K562 (cell line): ENCODE measurements around the gene ODF2. TPM values are rescaled to one million over a fixed set of nuclear protein-coding genes. Genes with fewer than 3 reads are reported as not detected.

Experiments used
- ATAC-seq: fragments of 200-7000 bp; cut with Tn5 transposase; 3 replicates; pipeline ENCODE4 v1.9.1; 2020; ENCODE audit warnings: moderate library complexity
- BruUV-seq: library from RNA; stranded (reverse); fragments of 400-500 nt; replicated peaks from 2 replicates; lab custom pipeline; 2021; lab: Mats Ljungman, UMichigan
- CTCF ChIA-PET: fragments of 300-600 bp; formaldehyde crosslinking; extraction: SDS; loops from one replicate; lab custom pipeline; 2021; ENCODE audit warnings: low intra/inter-chr PET ratio; lab: Yijun Ruan, JAX
- POLR2A ChIA-PET: fragments of 300-600, 350-650 bp; sonication (Branson Sonifier 250); formaldehyde crosslinking; extraction: SDS; loops from one replicate; lab custom pipeline; 2021; ENCODE audit warnings: antibody characterized with exemption, inconsistent platforms; lab: Yijun Ruan, JAX
- DNase-seq, 4 experiments: peaks; one replicate each; pipeline versions ENCODE4 v3.0.0 to v3.0.0-alpha.2; 2011 to 2018; ENCODE audit warnings: low spot score in 3 of 4, mixed read lengths in 3 of 4; ENCODE audit errors: extremely low read depth in 1 of 4
- FAIRE-seq: peaks from 2 replicates; lab custom pipeline; 2011; peaks lifted over from hg19 to GRCh38; lab: Jason Lieb, UNC
- H2AFZ ChIP-seq: 2 replicates; pipeline ENCODE4 v1.6.0; 2011; ENCODE audit warnings: low read depth, low read length, control low read depth, inconsistent platforms
- H3K27ac ChIP-seq: fragments of 200-600 bp; 3 replicates; pipeline ENCODE4 v1.8.0; 2011; ENCODE audit warnings: low read depth, mild to moderate bottlenecking, control low read depth, inconsistent platforms, low read length, moderate library complexity, mixed read lengths; ENCODE audit errors: extremely low read depth
- H3K27me3 ChIP-seq, 2 experiments: fragments of 300-600 bp in 1 of 2; 2 replicates in 1 of 2; 3 replicates in 1 of 2; pipeline versions ENCODE4 v1.6.0 to v1.8.0; 2011; ENCODE audit warnings: inconsistent platforms in 2 of 2, low read length in 2 of 2, mild to moderate bottlenecking in 1 of 2, mixed read lengths in 1 of 2, moderate library complexity in 1 of 2; ENCODE audit not compliant: control insufficient read depth in 2 of 2, insufficient read depth in 2 of 2
- H3K36me3 ChIP-seq: fragments of 300-600 bp; 3 replicates; pipeline ENCODE4 v1.8.0; 2011; ENCODE audit warnings: mild to moderate bottlenecking, low read length, inconsistent platforms; ENCODE audit not compliant: control insufficient read depth, insufficient read depth
- H3K4me1 ChIP-seq, 2 experiments: fragments of 200-600 bp in 1 of 2; replicated peaks in 1 of 2; 2 replicates in 1 of 2; 3 replicates in 1 of 2; pipeline versions ENCODE4 v1.5.1 to v1.8.0; 2011; ENCODE audit warnings: inconsistent platforms in 2 of 2, low read length in 2 of 2, mild to moderate bottlenecking in 1 of 2, mixed read lengths in 1 of 2, moderate library complexity in 1 of 2; ENCODE audit not compliant: control insufficient read depth in 2 of 2, insufficient read depth in 2 of 2
- H3K4me2 ChIP-seq: 2 replicates; pipeline ENCODE4 v1.6.1; 2011; ENCODE audit warnings: low read length, control low read depth, inconsistent platforms, mixed read lengths; ENCODE audit not compliant: insufficient read depth
- H3K4me3 ChIP-seq: fragments of 200-600 bp; sonication (generic), shearing (Covaris generic); 2 replicates; pipeline ENCODE4 v1.5.1; 2016; ENCODE audit warnings: control low read depth, inconsistent platforms
- H3K79me2 ChIP-seq: fragments of 200-600 bp; 3 replicates; pipeline ENCODE4 v1.8.0; 2011; ENCODE audit warnings: low read length, inconsistent platforms; ENCODE audit not compliant: control insufficient read depth, insufficient read depth
- H3K9ac ChIP-seq, 2 experiments: 2 replicates each; pipeline versions ENCODE4 v1.6.0 to v1.6.1; 2011; ENCODE audit warnings: low read depth in 2 of 2, low read length in 2 of 2, control low read depth in 1 of 2, inconsistent platforms in 1 of 2, mild to moderate bottlenecking in 1 of 2, mixed read lengths in 1 of 2; ENCODE audit not compliant: insufficient read depth in 1 of 2
- H3K9me1 ChIP-seq: one replicate; pipeline ENCODE4 v1.6.0; 2011; ENCODE audit warnings: inconsistent platforms, mild to moderate bottlenecking, low read length, moderate library complexity; ENCODE audit not compliant: control insufficient read depth, insufficient read depth
- H3K9me3 ChIP-seq: replicated peaks from 2 replicates; pipeline ENCODE4 v1.5.1; 2011; ENCODE audit warnings: low read depth, low read length, inconsistent platforms; ENCODE audit not compliant: control insufficient read depth, insufficient read depth
- H4K20me1 ChIP-seq: replicated peaks from 2 replicates; pipeline ENCODE4 v1.6.1; 2011; ENCODE audit warnings: low read length, inconsistent platforms, mixed read lengths; ENCODE audit not compliant: control insufficient read depth, insufficient read depth
- ADNP ChIP-seq: fragments of 200-800 bp; sonication (Bioruptor generic); IDR thresholded peaks from 2 replicates; pipeline ENCODE4 v1.6.1; 2016; ENCODE audit warnings: missing genetic modification characterization, missing compliant biosample characterization
- BCOR ChIP-seq: fragments of 450-650 bp; IDR thresholded peaks from 2 replicates; pipeline ENCODE4 v1.6.1; 2016
- CTCF ChIP-seq, 3 experiments: IDR thresholded peaks in 2 of 3; conservative IDR thresholded peaks in 1 of 3; 2 replicates each; pipeline ENCODE4 v1.5.1; 2011 to 2012; ENCODE audit warnings: low read length in 3 of 3, mild to moderate bottlenecking in 3 of 3, control low read depth in 2 of 3, improper control_type of control experiment in 1 of 3, inconsistent platforms in 1 of 3, low read depth in 1 of 3, mixed read lengths in 1 of 3, moderate library complexity in 1 of 3; ENCODE audit not compliant: insufficient read depth in 2 of 3
- HOMEZ ChIP-seq: fragments of 250-450 bp; sonication (Bioruptor Pico); IDR thresholded peaks from 2 replicates; pipeline ENCODE4 v1.4.0; 2020; ENCODE audit warnings: mild to moderate bottlenecking, moderate library complexity
- MCM2 ChIP-seq: fragments of 450-650 bp; IDR thresholded peaks from 2 replicates; pipeline ENCODE4 v1.6.1; 2017; ENCODE audit warnings: low read depth, mild to moderate bottlenecking
- RAD21 ChIP-seq, 2 experiments: fragments of 250-450 bp in 1 of 2; fragments of 450-650 bp in 1 of 2; sonication (Bioruptor Pico) in 1 of 2; formaldehyde crosslinking in 1 of 2; IDR thresholded peaks in 1 of 2; conservative IDR thresholded peaks in 1 of 2; 2 replicates each; pipeline versions ENCODE4 v1.4.0 to v1.8.0; 2020 to 2022; ENCODE audit warnings: mild to moderate bottlenecking in 2 of 2, moderate library complexity in 1 of 2
- RBM25 ChIP-seq: fragments of 200-400 bp; formaldehyde crosslinking; IDR thresholded peaks from 2 replicates; pipeline ENCODE4 v1.6.1; 2018; ENCODE audit warnings: low read length, low read depth, moderate library complexity; ENCODE audit not compliant: severe bottlenecking
- RCOR1 ChIP-seq, 2 experiments: IDR thresholded peaks; 2 replicates each; pipeline ENCODE4 v1.6.1; 2012; ENCODE audit warnings: low read depth in 2 of 2, low read length in 2 of 2, borderline replicate concordance in 1 of 2, improper control_type of control experiment in 1 of 2
- SMC3 ChIP-seq: conservative IDR thresholded peaks from 2 replicates; pipeline ENCODE4 v1.6.1; 2011; ENCODE audit warnings: low read depth, low read length, improper control_type of control experiment; ENCODE audit not compliant: insufficient read depth
- ZNF311 ChIP-seq: fragments of 250-450 bp; sonication (Bioruptor Pico); IDR thresholded peaks from 2 replicates; pipeline ENCODE4 v1.4.0; 2020; ENCODE audit warnings: mild to moderate bottlenecking, moderate library complexity
- WGBS: fragments of 100-300 bp; shearing (Covaris generic); methylation state at CpG from one replicate; pipeline ENCODE4 v1.1.6; 2016; ENCODE audit warnings: low coverage, mixed read lengths; ENCODE audit not compliant: insufficient coverage; ENCODE audit errors: missing lambda C conversion rate; 5-methylcytosine and 5-hydroxymethylcytosine counted together
- in situ Hi-C: fragments of 300-500 bp; cut with MboI; formaldehyde crosslinking; loops from 4 replicates; pipeline ENCODE4 v1.15.0; 2018; ENCODE audit warnings: inconsistent platforms, mixed read lengths
- intact Hi-C: fragments of 100-400 bp; cut with micrococcal nuclease; formaldehyde crosslinking; loops from 2 replicates; pipeline ENCODE4 v1.14.2; 2022
- polyA plus RNA-seq, 8 experiments: library from polyadenylated mRNA; depleted of rRNA in 4 of 8; stranded (reverse) in 5 of 8; unstranded in 3 of 8; fragments of >200 nt; fragmentation: Nextera tagmentation in 2 of 8; fragmentation: Illumina TruSeq in 1 of 8; extraction: Ambion mirVana in 2 of 8; extraction: Trizol in 1 of 8; gene quantifications; 2 replicates each; pipeline versions ENCODE4 v1.2.1 to v1.2.3, GENCODE V29; 2011 to 2014; ENCODE audit warnings: inconsistent platforms in 1 of 8, missing spikeins in 1 of 8
- total RNA-seq, 7 experiments: library from RNA; depleted of rRNA in 6 of 7; stranded (reverse); fragments of >200 nt in 6 of 7; fragmentation: Illumina TruSeq in 2 of 7; extraction: Trizol in 2 of 7; gene quantifications; 2 replicates each; pipeline versions ENCODE4 v1.2.1 to v1.2.3, GENCODE V29; 2011 to 2021; ENCODE audit warnings: low replicate concordance in 1 of 7

ODF2 gene
- total and polyA plus RNA-seq, 9 of the 15 experiments (the other 6 are each of a cell fraction or from before 2014, with no cell fraction given): 16.5 to 83.2 (median 69.7) TPM

- H3K9me3 ChIP-seq: no peaks in the 10 kb centered on the region
- DNase-seq: peak in 3 of 4 experiments; percentile 33 to 55 (median 48)
- ATAC-seq: peak; percentile 77
- H4K20me1 ChIP-seq: no peaks in the 10 kb centered on the region
- ChIA-PET POLR2A (interaction anchor here (0.7 to 2.0 kb wide), 6 partner anchors 10 to 24 kb away, joined by 3 to 12 read pairs (median 4); partner anchors contain the start of gene CERCAM), CTCF (interaction anchor here (0.6 to 3.3 kb wide), 5 partner anchors 31 to 1373 kb away, joined by 3 to 15 read pairs (median 4); no protein-coding TSS in a partner anchor)
- in situ Hi-C loops (no loop called here), intact Hi-C loops (loop anchor here (5.0 to 10.0 kb wide), 2 partner anchors 205 to 283 kb away; partner anchors contain the start of gene PTGES2)
- H3K27ac ChIP-seq: no peak overlapping the region
- no peak overlapping the region for H3K4me3 ChIP-seq
- H3K4me1 ChIP-seq: peaks cover 0 to 22% of the 10 kb centered on the region in 2 experiments; a peak in 2 of 5 replicates
- H3K9me1 ChIP-seq: no peaks in the 10 kb centered on the region
- peaks cover 0 to 3% of the 10 kb centered on the region in 2 experiments; a peak in 2 of 5 replicates for H3K27me3 ChIP-seq
- H3K36me3 ChIP-seq: no peaks in the 10 kb centered on the region
- FAIRE-seq: peak; percentile 85
- H3K79me2 ChIP-seq: no peaks in the 10 kb centered on the region
- H2AFZ ChIP-seq: no peak overlapping the region
- WGBS: 2% methylated on average over 6 of the region's 6 CpGs
- H3K4me2 ChIP-seq: no peak overlapping the region
- no peak overlapping the region; a peak in 1 of 4 replicates for H3K9ac ChIP-seq
- no TSS peak for BruUV-seq
- 0 out of 4 replicates have a peak, but pooled peaks of 1 of the 2 experiments have one; percentile 3 for TF ChIP-seq RCOR1 (IDR thresholded peaks at IDR 0.05; ENCODE audit: borderline replicate concordance in 1 of 2, low read depth in 2 of 2, low read length in 2 of 2)
- no peak for TF ChIP-seq ZNF311 (CRISPR knock-in tag)
- peak; percentile 10 to 51; a peak in 3 of 4 replicates for TF ChIP-seq RAD21 (CRISPR knock-in tag; conservative IDR thresholded peaks at IDR 0.05 in 1 of 2, IDR thresholded peaks at IDR 0.05 in 1 of 2)
- 0 out of 2 replicates have a peak, but pooled peaks have one; percentile 17 for TF ChIP-seq SMC3
- TF ChIP-seq MCM2: no peak
- peak; percentile 32; the same call in 1 of the 2 replicates for TF ChIP-seq ADNP
- peak; percentile 71; the same call in 1 of the 2 replicates for TF ChIP-seq BCOR
- TF ChIP-seq RBM25: peak; percentile 90
- peak; percentile 55 to 63 (median 56) for TF ChIP-seq CTCF (IDR thresholded peaks at IDR 0.05 in 2 of 3, conservative IDR thresholded peaks at IDR 0.05 in 1 of 3; ENCODE audit: insufficient read depth in 2 of 3, low read depth in 1 of 3, low read length in 3 of 3)
- no peak for TF ChIP-seq HOMEZ (CRISPR knock-in tag)
Measured at GRCh38 chr9:128409978-128410377, 45.8 kb upstream of the ODF2 start.
